Right lung (tissue), 5 donors: Measurements from ENCODE around the gene VSIG10. TPM values are rescaled to one million over a fixed set of nuclear protein-coding genes. Genes with fewer than 3 reads are reported as not detected.
"Not testable (repeated sequence)": the region's sequence is repeated elsewhere in the genome, so short reads cannot be mapped to it uniquely, and the experiment has no call there.

Experiments used
- DNase-seq, 2 donors: peaks; one replicate each; pipeline ENCODE4 v3.0.0-alpha.2; 2013
- polyA plus RNA-seq, 5 donors: library from polyadenylated mRNA; unstranded; fragments of 120-200 nt; gene quantifications; one replicate each; pipeline versions ENCODE4 v1.2.1 to v1.2.3, GENCODE V29; 2013; ENCODE audit warnings: inconsistent platforms in 1 of 5, low replicate concordance in 1 of 5; ENCODE audit not compliant: insufficient read length in 5 of 5, insufficient read depth in 1 of 5

Gene VSIG10
- polyA plus RNA-seq, 5 donors = 28.0 to 39.8 (median 37.9) TPM

- no peak for DNase-seq
These were observed 68.4 kb downstream of the VSIG10 start for GRCh38 chr12:118035190-118036041.

GRCh38 chr12:118034429-118035189 lies 69.2 kb downstream of the VSIG10 start:
- no peak for DNase-seq

GRCh38 chr12:118033902-118034301 lies 69.9 kb downstream of the VSIG10 start:
- DNase-seq = peak in 1 of 2 donors; percentile 9

- no peak for DNase-seq
These were observed 70.5 kb downstream of the VSIG10 start for GRCh38 chr12:118033323-118033722.

GRCh38 chr12:118032188-118032587 lies 71.6 kb downstream of the VSIG10 start:
- DNase-seq = no peak

GRCh38 chr12:118029166-118029565 lies 74.6 kb downstream of the VSIG10 start:
- no peak for DNase-seq

GRCh38 chr12:118025168-118025567 lies 78.6 kb downstream of the VSIG10 start:
- no peak for DNase-seq

GRCh38 chr12:118023301-118023860 lies 80.4 kb downstream of the VSIG10 start:
- no peak for DNase-seq

- DNase-seq = no peak
These were observed 81.1 kb downstream of the VSIG10 start for GRCh38 chr12:118022728-118023109.

- DNase-seq = not testable (repeated sequence)
These were observed 81.6 kb downstream of the VSIG10 start for GRCh38 chr12:118022097-118022727.

GRCh38 chr12:118020036-118020435 lies 83.8 kb downstream of the VSIG10 start:
- no peak for DNase-seq

- DNase-seq = no peak
These were observed 85.9 kb downstream of the VSIG10 start for GRCh38 chr12:118017926-118018325.

GRCh38 chr12:118016424-118017264 lies 87.2 kb downstream of the VSIG10 start, which contains the start of gene RFC5:
Gene RFC5, plus strand, starts transcription at chr12:118016703. Its CDS starts 125 bp downstream, at chr12:118016828.
- DNase-seq = peak; percentile 95 to 97

GRCh38 chr12:118015944-118016343 lies 87.9 kb downstream of the VSIG10 start:
- no peak for DNase-seq

GRCh38 chr12:118015306-118015705 lies 88.5 kb downstream of the VSIG10 start:
- DNase-seq = no peak

Other genes starting within 250 kb of the VSIG10 start
- gene KSR2, start 135.0 kb downstream of the VSIG10 start, polyA plus RNA-seq = under 1 TPM; 0.20 to 0.48 (median 0.27) TPM
- gene RFC5, start 87.3 kb downstream of the VSIG10 start, polyA plus RNA-seq = 10 to 100 TPM; 27.6 to 41.5 (median 36.5) TPM
- gene WSB2, start 42.8 kb downstream of the VSIG10 start, polyA plus RNA-seq = 10 to 100 TPM; 49.6 to 56.2 (median 54.2) TPM
- 100 to 1,000 TPM; 230 to 282 (median 238) TPM for gene PEBP1, start 32.1 kb upstream of the VSIG10 start, polyA plus RNA-seq